SH-SY5Y (cell line): ENCODE measurements around the gene CCS.

ENCODE experiments used
- GATA2 ChIP-seq: IDR thresholded peaks from 2 replicates; pipeline ENCODE4 v1.6.1; 2011; ENCODE audit warnings: mild to moderate bottlenecking, low read depth, low read length
- GATA3 ChIP-seq: IDR thresholded peaks from 2 replicates; pipeline ENCODE4 v1.6.1; 2011; ENCODE audit warnings: low read depth, mild to moderate bottlenecking, low read length, moderate library complexity

CCS gene

GRCh38 chr11:66592457-66593302 is at the start of gene CCS, which contains the start of gene CCDC87:
Gene CCS, plus strand, starts transcription at chr11:66593185. Its CDS starts 77 bp downstream, at chr11:66593262.
Gene CCDC87, minus strand, starts transcription at chr11:66593063. Its CDS starts 48 bp downstream, at chr11:66593015.
- no peak for TF ChIP-seq GATA3
- TF ChIP-seq GATA2 = no peak

DNA sequence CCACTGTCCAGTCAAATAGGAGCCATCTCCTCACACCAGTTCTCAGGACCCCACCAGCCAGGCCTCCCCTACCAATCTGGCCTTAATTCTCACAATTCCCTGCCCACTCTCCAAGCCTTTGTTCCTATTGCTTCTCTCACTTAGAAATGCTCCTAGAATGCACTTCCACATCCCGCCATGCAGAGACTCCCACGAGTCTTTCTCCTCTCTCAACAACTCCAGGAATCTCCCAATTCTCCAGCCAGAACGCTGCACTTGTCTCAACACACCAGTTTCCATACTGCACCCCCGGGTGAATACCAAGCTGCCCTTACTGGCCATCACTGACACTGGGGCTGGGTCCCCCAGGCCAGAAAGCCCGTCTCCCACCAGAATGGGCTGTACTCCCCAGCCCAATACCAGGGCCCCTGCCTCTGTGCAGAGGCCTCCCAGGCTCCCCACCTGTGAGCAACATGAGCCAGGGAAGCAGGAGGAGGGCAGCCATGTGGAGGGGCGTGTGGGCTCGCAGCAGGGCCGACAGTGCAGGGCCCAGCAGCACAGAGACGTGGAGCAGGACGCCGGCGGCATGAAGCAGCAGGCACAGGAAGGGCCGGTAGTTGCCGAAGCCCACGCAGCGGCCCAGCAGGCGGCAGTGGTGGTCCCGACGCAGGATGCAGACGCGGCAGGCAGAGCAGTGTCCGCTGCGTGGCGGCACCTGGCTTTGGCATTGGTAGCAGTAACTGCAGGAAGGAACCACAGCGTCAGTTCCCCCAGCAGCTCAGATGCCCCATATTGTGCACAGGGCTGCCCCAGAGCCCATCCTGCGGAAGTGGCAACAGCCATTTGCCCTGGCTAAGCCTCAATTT is 49.5 kb upstream of the CCS start:
- TF ChIP-seq GATA3 = no peak
- no peak for TF ChIP-seq GATA2

GRCh38 chr11:66545701-66546367 is 47.2 kb upstream of the CCS start, which contains the start of gene ZDHHC24:
Gene ZDHHC24, minus strand, starts transcription at chr11:66546048. Its CDS starts 45 bp downstream, at chr11:66546003.
- TF ChIP-seq GATA2 (no peak), GATA3 (no peak)

GRCh38 chr11:66546368-66546965 is 46.5 kb upstream of the CCS start, which contains the start of gene ACTN3:
Gene ACTN3, plus strand, starts transcription at chr11:66546903. Its CDS starts 35 bp downstream, at chr11:66546938.
- TF ChIP-seq GATA3 = no peak
- TF ChIP-seq GATA2 = no peak

DNA sequence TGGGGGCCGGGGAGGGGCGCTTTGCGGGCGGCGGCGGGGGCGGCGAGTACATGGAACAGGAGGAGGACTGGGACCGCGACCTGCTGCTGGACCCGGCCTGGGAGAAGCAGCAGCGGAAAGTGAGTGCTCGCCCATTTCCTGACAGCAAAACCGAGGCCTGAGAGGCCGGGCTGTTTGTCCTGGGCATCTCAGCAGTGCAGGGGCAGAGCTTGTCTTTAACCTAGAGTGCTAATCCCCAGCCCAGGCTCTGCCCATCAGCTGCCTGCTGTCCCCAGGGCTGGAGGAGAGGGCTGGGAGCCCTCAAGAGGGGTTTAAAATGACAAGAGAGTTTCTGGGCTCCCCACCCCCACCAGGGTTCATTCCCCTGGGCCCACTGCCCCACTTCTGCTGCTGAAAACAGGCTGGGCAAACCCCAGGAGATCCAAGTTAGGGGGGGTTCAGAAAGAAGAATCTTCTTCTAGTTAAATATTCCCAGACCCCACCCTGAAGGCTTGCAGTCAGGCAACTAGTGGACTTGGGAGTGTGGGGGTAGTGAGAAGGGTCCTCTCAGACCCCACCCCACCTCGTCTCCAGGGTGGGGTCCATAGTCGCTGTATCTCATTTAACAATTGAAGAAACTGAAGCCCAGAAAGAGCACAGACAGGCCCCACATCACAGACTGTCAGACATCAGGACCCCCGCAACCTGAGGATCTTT is 45.9 kb upstream of the CCS start:
- TF ChIP-seq GATA3 (no peak), GATA2 (no peak)

DNA sequence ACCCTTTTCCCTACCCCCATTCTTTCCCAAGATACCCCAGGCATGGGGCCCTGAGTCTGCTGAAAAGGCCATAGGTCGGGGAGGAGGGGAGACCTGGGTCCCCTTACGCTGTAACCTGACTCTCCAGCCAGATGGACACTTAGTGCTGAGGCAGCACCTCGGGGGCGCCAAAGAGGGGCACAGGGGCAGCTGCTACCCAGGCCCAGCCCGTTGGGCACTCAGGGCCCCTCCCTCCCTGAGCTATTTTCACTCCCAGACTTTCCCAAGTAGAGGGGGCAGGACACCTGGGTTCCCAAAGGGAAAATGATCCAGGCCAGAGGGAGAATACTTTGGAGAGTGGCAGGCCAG is 45.3 kb upstream of the CCS start:
- TF ChIP-seq GATA2 (no peak), GATA3 (no peak)

DNA sequence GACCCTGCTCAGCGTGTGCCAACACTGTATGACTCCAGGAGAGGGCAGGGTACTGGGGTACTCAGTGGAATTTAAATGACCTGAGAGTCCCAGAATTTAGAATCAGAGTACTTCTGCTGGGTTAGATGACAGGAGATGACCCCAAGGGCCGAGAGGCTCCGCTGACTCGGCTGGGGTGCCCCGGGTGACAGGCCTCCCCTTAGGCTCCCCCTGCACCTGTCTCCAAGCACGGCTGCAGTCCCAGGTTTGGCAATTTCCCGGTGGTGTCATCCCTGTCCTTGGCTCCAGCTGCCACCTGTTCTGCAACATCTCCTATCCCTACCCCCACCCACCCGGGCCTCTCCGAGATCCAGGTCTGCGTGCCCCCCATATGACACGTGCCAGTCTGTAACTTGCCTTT is 44.9 kb upstream of the CCS start:
- no peak for TF ChIP-seq GATA2
- no peak for TF ChIP-seq GATA3

- TF ChIP-seq GATA3 = no peak
- TF ChIP-seq GATA2 = no peak
Observed at GRCh38 chr11:66548774-66549630, 44.0 kb upstream of the CCS start.

- TF ChIP-seq GATA2 = no peak
- no peak for TF ChIP-seq GATA3
Observed at GRCh38 chr11:66549696-66550095, 43.3 kb upstream of the CCS start.

DNA sequence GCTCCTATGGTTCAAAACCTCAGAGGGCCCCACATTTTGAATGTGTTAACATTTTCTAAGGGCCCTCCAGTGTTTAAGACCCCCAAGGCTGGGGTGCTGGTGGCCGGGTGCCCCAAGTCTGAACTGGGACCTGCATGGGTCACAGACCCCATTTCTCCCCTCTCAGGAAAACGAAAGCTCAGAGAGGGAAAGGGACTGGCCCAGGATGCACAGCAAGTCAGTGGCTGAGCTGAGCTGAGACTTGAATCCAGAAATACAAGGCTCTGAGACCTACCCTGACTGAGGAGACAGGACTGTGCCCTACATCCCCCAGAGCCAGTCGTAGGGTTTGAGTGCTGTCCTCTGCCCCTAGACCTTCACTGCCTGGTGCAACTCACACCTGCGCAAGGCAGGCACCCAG is 42.1 kb upstream of the CCS start:
- TF ChIP-seq GATA3 = no peak
- TF ChIP-seq GATA2 = no peak

- TF ChIP-seq GATA3 = no peak
Observed at GRCh38 chr11:66554602-66555001, 38.4 kb upstream of the CCS start.

- TF ChIP-seq GATA3 = no peak
- TF ChIP-seq GATA2 = no peak
Observed at GRCh38 chr11:66555416-66555815, 37.6 kb upstream of the CCS start.
